HEK293 (cell line): Measurements from ENCODE around the gene ACKR1.

Experiments used
- CTCF ChIA-PET: fragments of 350-600 bp; formaldehyde crosslinking; extraction: SDS; loops from one replicate; lab custom pipeline; 2021; ENCODE audit warnings: antibody characterized with exemption; lab: Yijun Ruan, JAX
- POLR2A ChIA-PET: fragments of 300-600 bp; formaldehyde crosslinking; extraction: SDS; loops from one replicate; lab custom pipeline; 2020; ENCODE audit warnings: antibody characterized with exemption, inconsistent platforms; lab: Yijun Ruan, JAX
- H3K27ac ChIP-seq: fragments of 200-500 bp; sonication (Bioruptor generic); 2 replicates; pipeline ENCODE4 v1.5.1; 2014; ENCODE audit warnings: low read depth, low read length, control low read depth, inconsistent platforms; ENCODE audit errors: extremely low read depth
- H3K36me3 ChIP-seq, 2 experiments: fragments of 200-500 bp in 1 of 2; sonication (Bioruptor generic) in 1 of 2; 1 replicate in 1 of 2; 2 replicates in 1 of 2; pipeline ENCODE4 v1.5.1; 2014 to 2017; ENCODE audit warnings: inconsistent platforms in 2 of 2, low read length in 2 of 2; ENCODE audit not compliant: control insufficient read depth in 2 of 2, insufficient read depth in 1 of 2
- H3K4me1 ChIP-seq: fragments of 200-500 bp; sonication (Bioruptor generic); 2 replicates; pipeline ENCODE4 v1.5.1; 2014; ENCODE audit warnings: mild to moderate bottlenecking, low read length, inconsistent platforms; ENCODE audit not compliant: control insufficient read depth, insufficient read depth
- H3K4me3 ChIP-seq: 2 replicates; pipeline ENCODE4 v1.5.1; 2011; ENCODE audit warnings: low read depth, mild to moderate bottlenecking, control low read depth, low read length, moderate library complexity
- H3K9me3 ChIP-seq: fragments of 200-500 bp; sonication (Bioruptor generic); 2 replicates; pipeline ENCODE4 v1.5.1; 2014; ENCODE audit warnings: low read depth, low read length, inconsistent platforms; ENCODE audit not compliant: control insufficient read depth, insufficient read depth
- AEBP2 ChIP-seq: fragments of 450-650 bp; formaldehyde crosslinking; IDR thresholded peaks from 2 replicates; pipeline ENCODE4 v1.5.1; 2016; ENCODE audit warnings: missing biosample characterization, missing genetic modification characterization, borderline replicate concordance
- OSR2 ChIP-seq: fragments of 450-650 bp; formaldehyde crosslinking; IDR thresholded peaks from 2 replicates; pipeline ENCODE4 v1.5.1; 2016; ENCODE audit warnings: missing biosample characterization, missing genetic modification characterization
- SALL2 ChIP-seq: fragments of 450-650 bp; formaldehyde crosslinking; IDR thresholded peaks from 2 replicates; pipeline ENCODE4 v1.5.0; 2017; ENCODE audit warnings: missing biosample characterization, mild to moderate bottlenecking, missing genetic modification characterization, borderline replicate concordance
- SETDB1 ChIP-seq: IDR thresholded peaks from one replicate; pipeline ENCODE4 v1.6.1; 2017; ENCODE audit warnings: mild to moderate bottlenecking, low read length, moderate library complexity, mixed read lengths; ENCODE audit not compliant: insufficient read length
- SP2 ChIP-seq: fragments of 450-650 bp; formaldehyde crosslinking; IDR thresholded peaks from 2 replicates; pipeline ENCODE4 v1.5.1; 2016; ENCODE audit warnings: missing biosample characterization, missing genetic modification characterization
- TRIM28 ChIP-seq: IDR thresholded peaks from 2 replicates; pipeline ENCODE4 v1.6.1; 2011; ENCODE audit warnings: low read length, control low read depth, borderline replicate concordance
- TSHZ1 ChIP-seq: fragments of 450-650 bp; formaldehyde crosslinking; IDR thresholded peaks from 2 replicates; pipeline ENCODE4 v1.5.1; 2016; ENCODE audit warnings: missing biosample characterization, missing genetic modification characterization, borderline replicate concordance
- WT1 ChIP-seq: fragments of 450-650 bp; formaldehyde crosslinking; IDR thresholded peaks from 2 replicates; pipeline ENCODE4 v1.5.1; 2016; ENCODE audit warnings: missing biosample characterization, missing genetic modification characterization
- ZBTB1 ChIP-seq: fragments of 450-650 bp; formaldehyde crosslinking; IDR thresholded peaks from 2 replicates; pipeline ENCODE4 v1.5.1; 2016; ENCODE audit warnings: missing biosample characterization, missing genetic modification characterization
- ZBTB21 ChIP-seq: fragments of 450-650 bp; formaldehyde crosslinking; IDR thresholded peaks from 2 replicates; pipeline ENCODE4 v1.5.1; 2017; ENCODE audit warnings: missing biosample characterization, missing genetic modification characterization
- ZBTB49 ChIP-seq: fragments of 450-650 bp; formaldehyde crosslinking; IDR thresholded peaks from 2 replicates; pipeline ENCODE4 v1.5.1; 2016; ENCODE audit warnings: missing biosample characterization, missing genetic modification characterization, low read depth
- ZNF146 ChIP-seq: fragments of 450-650 bp; formaldehyde crosslinking; IDR thresholded peaks from 2 replicates; pipeline ENCODE4 v1.5.1; 2016; ENCODE audit warnings: missing biosample characterization, missing genetic modification characterization
- ZNF174 ChIP-seq: fragments of 450-650 bp; formaldehyde crosslinking; IDR thresholded peaks from 2 replicates; pipeline ENCODE4 v1.5.0; 2017; ENCODE audit warnings: missing biosample characterization, mild to moderate bottlenecking, missing genetic modification characterization
- ZNF184 ChIP-seq: fragments of 450-650 bp; IDR thresholded peaks from 2 replicates; pipeline ENCODE4 v1.5.1; 2018; ENCODE audit warnings: missing biosample characterization, mild to moderate bottlenecking, missing genetic modification characterization
- ZNF211 ChIP-seq: fragments of 450-650 bp; formaldehyde crosslinking; IDR thresholded peaks from 2 replicates; pipeline ENCODE4 v1.5.1; 2016; ENCODE audit warnings: low read depth, missing biosample characterization, missing genetic modification characterization
- ZNF221 ChIP-seq: fragments of 450-650 bp; formaldehyde crosslinking; IDR thresholded peaks from 2 replicates; pipeline ENCODE4 v1.5.1; 2017; ENCODE audit warnings: missing biosample characterization, missing genetic modification characterization, borderline replicate concordance
- ZNF248 ChIP-seq: fragments of 450-650 bp; formaldehyde crosslinking; IDR thresholded peaks from 2 replicates; pipeline ENCODE4 v1.5.1; 2017; ENCODE audit warnings: missing biosample characterization, missing genetic modification characterization
- ZNF48 ChIP-seq: fragments of 450-650 bp; formaldehyde crosslinking; IDR thresholded peaks from 2 replicates; pipeline ENCODE4 v1.5.1; 2016; ENCODE audit warnings: missing biosample characterization, missing genetic modification characterization
- ZNF514 ChIP-seq: fragments of 450-650 bp; formaldehyde crosslinking; IDR thresholded peaks from 2 replicates; pipeline ENCODE4 v1.5.1; 2016; ENCODE audit warnings: missing biosample characterization, missing genetic modification characterization
- ZNF555 ChIP-seq: fragments of 450-650 bp; formaldehyde crosslinking; conservative IDR thresholded peaks from 2 replicates; pipeline ENCODE4 v1.5.1; 2017; ENCODE audit warnings: missing biosample characterization, mild to moderate bottlenecking, missing genetic modification characterization, inconsistent platforms
- ZNF677 ChIP-seq: fragments of 450-650 bp; IDR thresholded peaks from 2 replicates; pipeline ENCODE4 v1.5.0; 2018; ENCODE audit warnings: missing biosample characterization, mild to moderate bottlenecking, missing genetic modification characterization, moderate library complexity

The ACKR1 gene

GRCh38 chr1:159200769-159201168 is 3.9 kb upstream of the ACKR1 start (continued):
- TF ChIP-seq WT1 (no peak), ZNF221 (tag by site-specific recombination) (no peak)

GRCh38 chr1:159201642-159202041 is 3.0 kb upstream of the ACKR1 start:
- POLR2A ChIA-PET: no interaction called here
- TF ChIP-seq ZBTB21 (tag by site-specific recombination) (no peak), TRIM28 (no peak), ZNF677 (tag by site-specific recombination) (no peak), ZNF555 (no peak), AEBP2 (no peak), ZNF184 (tag by site-specific recombination) (no peak), ZBTB49 (tag by site-specific recombination) (no peak), ZNF174 (tag by site-specific recombination) (no peak), ZNF146 (tag by site-specific recombination) (no peak), SALL2 (tag by site-specific recombination) (no peak), TSHZ1 (tag by site-specific recombination) (no peak), ZNF248 (tag by site-specific recombination) (no peak), SP2 (no peak), ZNF514 (no peak), SETDB1 (no peak), ZNF48 (tag by site-specific recombination) (no peak), ZNF211 (tag by site-specific recombination) (no peak), ZBTB1 (tag by site-specific recombination) (no peak), OSR2 (tag by site-specific recombination) (no peak)
- H3K4me1 ChIP-seq: no peaks in the 10 kb centered on the region
- H3K27ac ChIP-seq: no peak overlapping the region
- H3K4me3 ChIP-seq: no peak overlapping the region
- H3K36me3 ChIP-seq: no peaks in the 10 kb centered on the region
- CTCF ChIA-PET: interaction anchor here (0.6 to 2.6 kb wide), 4 partner anchors 12 to 1376 kb away, joined by 3 to 13 read pairs (median 4); no protein-coding TSS in a partner anchor
- no peaks in the 10 kb centered on the region for H3K9me3 ChIP-seq
